GM21529 (cell line): ENCODE data around the gene PAPLN.
"Not testable (repeated sequence)": the region's sequence is repeated elsewhere in the genome, so short reads cannot be mapped to it uniquely, and the experiment has no call there.

Experiments used
- ATAC-seq: cut with Tn5 transposase; IDR thresholded peaks from one replicate; pipeline ENCODE4 v1.9.1; 2021; ENCODE audit not compliant: unreplicated experiment

PAPLN gene

GRCh38 chr14:73237219-73237785 is at the start of gene PAPLN:
TSS of gene PAPLN (plus strand) at chr14:73237506. CDS start at chr14:73239779, 2,273 bp downstream.
- ATAC-seq = no peak

- ATAC-seq = no peak
Observed at GRCh38 chr14:73188501-73188911, 48.8 kb upstream of the PAPLN start.

DNA sequence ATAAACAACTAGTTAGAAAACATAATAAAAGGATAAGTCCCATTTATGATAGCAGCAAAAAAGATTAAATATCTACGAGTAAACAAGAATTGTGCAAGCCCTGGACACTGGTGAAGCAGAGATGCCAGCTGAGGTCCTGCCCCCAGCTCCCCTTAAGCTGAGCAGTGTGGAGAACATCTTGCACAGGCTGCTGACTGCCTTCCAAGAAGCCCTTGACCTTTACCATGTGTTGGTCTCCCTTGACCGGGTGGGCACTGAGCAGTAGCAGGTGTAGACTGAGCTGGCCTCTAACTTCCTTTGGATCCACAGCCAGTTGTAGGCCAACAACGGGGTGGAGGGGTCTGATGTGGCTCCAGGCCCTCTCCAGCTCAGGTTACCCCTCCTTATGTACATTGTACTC is 47.7 kb upstream of the PAPLN start:
- ATAC-seq = no peak

DNA sequence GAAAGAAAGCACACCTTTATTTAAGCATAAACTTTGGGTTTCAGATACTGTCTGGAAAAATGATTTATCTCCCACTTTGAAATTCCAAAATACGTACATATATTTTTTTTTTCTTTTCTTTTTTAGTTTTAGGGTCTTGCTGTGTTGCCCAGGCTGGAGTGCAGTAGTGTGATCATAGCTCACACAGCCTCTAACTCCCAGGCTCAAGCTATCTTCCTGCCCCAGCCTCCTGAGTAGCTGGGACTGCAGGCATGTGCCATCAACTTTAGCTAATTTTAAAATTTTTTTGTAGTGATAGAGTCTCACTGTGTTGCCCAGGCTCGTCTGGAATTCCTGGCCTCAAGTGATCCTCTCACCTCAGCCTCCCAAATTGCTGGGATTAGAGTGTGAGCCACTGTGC is 45.9 kb upstream of the PAPLN start:
- ATAC-seq = no peak

DNA sequence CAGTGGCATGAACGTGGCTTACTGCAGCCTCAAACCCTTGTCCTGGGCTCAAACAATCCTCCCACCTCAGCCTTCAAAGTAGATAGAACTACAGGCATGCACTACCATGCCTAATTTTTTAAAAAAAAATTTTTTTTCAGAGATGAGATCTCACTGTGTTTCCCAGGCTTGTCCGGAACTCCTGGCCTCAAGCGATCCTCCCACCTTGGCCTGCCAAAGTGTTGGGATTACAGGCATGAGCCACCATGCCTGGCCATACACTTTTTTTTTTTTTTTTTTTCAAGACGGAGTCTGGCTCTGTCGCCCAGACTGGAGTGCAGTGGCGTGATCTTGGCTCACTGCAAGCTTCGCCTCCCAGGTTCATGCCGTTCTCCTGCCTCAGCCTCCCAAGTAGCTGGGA is 43.0 kb upstream of the PAPLN start:
- ATAC-seq = not testable (repeated sequence)

- no peak for ATAC-seq
Observed at GRCh38 chr14:73198253-73198652, 39.1 kb upstream of the PAPLN start.

DNA sequence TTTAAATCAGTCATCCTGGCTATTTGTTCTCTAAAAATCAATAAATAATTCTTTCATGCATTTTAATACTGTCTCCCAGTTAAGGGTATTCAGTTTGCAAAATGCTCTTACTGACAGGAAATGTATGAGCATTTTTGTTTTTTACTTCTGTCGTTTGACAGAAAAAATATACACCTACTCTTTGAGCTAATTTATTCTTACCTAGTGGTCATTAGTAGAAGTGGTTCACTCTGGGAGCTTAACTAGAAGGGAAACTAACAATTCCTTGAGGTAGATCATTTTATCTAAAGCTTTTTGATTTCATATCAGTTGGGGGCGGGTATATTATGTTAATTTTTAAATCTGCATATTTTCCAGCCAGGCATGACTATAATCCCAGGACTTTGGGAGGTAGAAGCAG is 33.8 kb upstream of the PAPLN start:
- no peak for ATAC-seq

GRCh38 chr14:73207615-73208014 is 29.7 kb upstream of the PAPLN start:
- no peak for ATAC-seq

GRCh38 chr14:73208390-73208789 is 28.9 kb upstream of the PAPLN start:
- no peak for ATAC-seq

- ATAC-seq = no peak
Observed at GRCh38 chr14:73208846-73209245, 28.5 kb upstream of the PAPLN start.

GRCh38 chr14:73209953-73210352 is 27.4 kb upstream of the PAPLN start:
- ATAC-seq = no peak

GRCh38 chr14:73211251-73212040 is 25.9 kb upstream of the PAPLN start:
- ATAC-seq = no peak

- ATAC-seq = no peak
Observed at GRCh38 chr14:73216030-73216429, 21.3 kb upstream of the PAPLN start.

DNA sequence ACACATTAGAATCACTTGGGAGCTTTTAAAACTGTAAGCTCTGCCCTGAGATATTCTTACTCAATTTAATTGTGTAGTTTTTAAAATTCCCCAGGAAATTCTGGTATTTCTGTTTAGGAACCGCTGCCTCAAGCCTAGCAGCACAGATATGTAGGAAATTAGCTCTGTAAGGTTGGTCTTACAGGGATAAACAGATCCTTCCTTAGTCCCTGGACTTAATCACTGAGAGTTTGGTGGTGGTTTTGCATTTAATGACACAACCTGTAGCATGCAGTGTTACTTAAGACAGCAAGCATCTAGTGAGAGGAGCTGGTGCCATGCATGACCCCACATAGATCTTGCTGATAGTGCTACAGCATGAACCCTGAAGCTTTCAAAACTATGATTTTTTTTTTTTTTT is 19.9 kb upstream of the PAPLN start:
- ATAC-seq = no peak

DNA sequence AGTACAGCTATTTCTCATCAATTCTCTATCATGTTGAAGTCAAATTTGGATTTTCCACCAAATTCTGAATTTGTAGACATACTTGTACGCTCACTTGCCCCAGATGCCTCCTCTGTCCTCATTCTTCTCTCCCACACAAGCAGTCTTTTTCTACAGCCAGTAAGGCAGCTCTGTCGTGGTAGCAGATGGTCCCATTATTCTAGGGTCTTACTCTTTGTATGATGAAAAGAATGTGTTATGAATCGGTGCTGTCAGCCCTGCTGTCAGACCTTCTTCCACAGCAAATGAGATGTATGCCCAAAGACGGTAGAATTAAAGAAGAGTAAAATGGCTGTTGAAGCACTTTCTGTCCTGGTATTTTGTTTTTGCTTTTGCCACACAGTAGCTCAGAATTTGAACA is 17.2 kb upstream of the PAPLN start:
- no peak for ATAC-seq

DNA sequence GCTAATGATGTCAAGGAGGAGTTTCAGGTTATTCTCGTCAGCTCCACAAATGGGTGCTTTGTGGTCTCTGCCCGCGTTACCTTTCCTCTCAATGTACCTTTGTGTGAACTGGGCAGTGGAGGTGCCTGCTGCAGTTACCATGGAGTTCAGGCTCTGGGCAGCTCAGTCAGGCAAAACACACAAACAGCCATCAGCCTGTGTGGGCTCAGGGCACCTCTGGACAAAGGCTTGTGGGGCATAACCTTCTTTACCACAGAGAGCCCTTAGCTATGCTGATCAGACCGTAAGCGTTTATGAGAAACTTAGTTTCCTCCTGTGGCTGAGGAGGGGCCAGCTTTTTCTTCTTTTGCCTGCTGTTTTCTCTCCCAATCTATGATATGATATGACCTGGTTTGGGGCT is 16.7 kb upstream of the PAPLN start:
- ATAC-seq = no peak

DNA sequence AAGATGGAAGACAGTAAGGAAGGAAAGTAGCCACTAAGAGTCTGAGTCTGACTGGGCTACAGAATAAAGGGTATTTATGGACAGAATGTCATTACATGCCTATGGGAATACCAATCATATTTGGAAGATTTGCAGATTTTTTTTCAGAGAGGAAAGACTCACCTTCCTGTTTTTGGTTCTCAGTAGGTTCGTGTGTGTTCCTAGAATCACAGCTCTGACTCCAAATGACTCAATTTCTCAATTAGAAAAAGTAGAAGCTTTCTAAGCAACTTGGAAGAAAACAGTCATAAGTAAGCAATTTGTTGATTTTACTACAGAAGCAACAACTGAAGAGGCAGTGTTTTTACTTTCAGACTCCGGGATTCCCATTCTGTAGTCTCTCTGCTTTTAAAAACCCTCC is 15.4 kb upstream of the PAPLN start:
- no peak for ATAC-seq

DNA sequence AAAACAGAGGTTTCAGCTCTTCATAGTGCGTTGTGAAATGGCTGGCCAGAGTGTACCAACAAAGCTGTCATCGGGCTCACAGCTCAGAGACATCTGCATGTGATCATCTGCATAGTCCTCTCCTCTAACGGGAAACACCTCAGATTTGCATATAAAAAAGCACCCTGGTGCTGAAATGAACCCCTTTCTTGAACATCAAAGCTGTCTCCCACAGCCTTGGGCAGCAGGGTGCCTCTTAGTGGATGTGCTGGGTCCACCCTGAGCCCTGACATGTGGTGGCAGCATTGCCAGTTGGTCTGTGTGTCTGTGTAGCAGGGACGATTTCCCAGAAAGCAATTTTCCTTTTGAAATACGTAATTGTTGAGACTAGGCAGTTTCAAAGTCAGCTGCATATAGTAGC is 14.3 kb upstream of the PAPLN start:
- ATAC-seq = peak; percentile 67

GRCh38 chr14:73225496-73225895 is 11.8 kb upstream of the PAPLN start:
- ATAC-seq = no peak

- no peak for ATAC-seq
Observed at GRCh38 chr14:73227812-73228781, 9.2 kb upstream of the PAPLN start.

DNA sequence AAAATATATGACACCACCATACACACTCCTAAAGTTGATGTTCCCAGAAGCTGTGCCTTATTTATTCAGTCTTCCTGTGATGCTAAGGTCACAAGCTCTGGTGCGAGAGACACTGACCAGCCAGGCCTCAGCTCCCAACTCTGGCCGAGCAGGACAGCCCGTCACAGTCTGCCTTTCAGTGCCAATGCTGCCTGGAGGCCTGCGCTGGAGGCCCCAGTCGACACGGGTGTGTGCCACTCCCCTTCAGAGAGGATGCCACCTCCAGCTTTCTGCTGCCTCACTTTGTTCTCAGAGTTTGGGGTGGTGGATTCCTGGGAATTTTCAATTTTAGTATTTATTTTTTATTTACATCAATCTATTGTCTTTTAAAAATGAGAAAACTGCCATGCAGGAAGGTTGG is 7.3 kb upstream of the PAPLN start:
- no peak for ATAC-seq
